Gastrocnemius medialis (tissue), 4 donors: ENCODE data around the gene CDRT4.

Experiments
- CTCF ChIP-seq, 5 experiments: fragments of 450-650 bp in 3 of 5; fragments of 200-600 bp in 2 of 5; sonication (generic) in 2 of 5; IDR thresholded peaks in 4 of 5; conservative IDR thresholded peaks in 1 of 5; 1 replicate in 4 of 5; 2 replicates in 1 of 5; pipeline ENCODE4 v1.5.1; 2016 to 2019; ENCODE audit warnings: antibody characterized with exemption in 5 of 5, mild to moderate bottlenecking in 3 of 5, moderate library complexity in 3 of 5
- POLR2A ChIP-seq, 2 donors: fragments of 450-650 bp; IDR thresholded peaks; one replicate each; pipeline ENCODE4 v1.6.1; 2017; ENCODE audit warnings: antibody characterized with exemption in 2 of 2, mild to moderate bottlenecking in 2 of 2, moderate library complexity in 2 of 2

- TF ChIP-seq POLR2A (IDR thresholded peaks at IDR 0.05) (no peak), CTCF (IDR thresholded peaks at IDR 0.05 in 4 of 5, conservative IDR thresholded peaks at IDR 0.05 in 1 of 5) (no peak)
Observed at GRCh38 chr17:15453246-15453645, 14.2 kb downstream of the CDRT4 start.
